Osteocyte (in vitro differentiated cells): ENCODE results near the gene POLN. TPM values are rescaled to one million over a fixed set of nuclear protein-coding genes. Genes with fewer than 3 reads are reported as not detected.
A peak's percentile ranks its signal among the peaks of the same experiment; 100 is the strongest.

Experiments
- DNase-seq: peaks from one replicate; pipeline ENCODE4 v3.0.0; 2021; ENCODE audit warnings: mixed read lengths; ENCODE audit not compliant: unreplicated experiment; ENCODE audit errors: extremely low spot score
- H3K27ac Mint-ChIP-seq: one replicate; pipeline ENCODE4 v1.8.0; 2021; ENCODE audit warnings: mild to moderate bottlenecking, mixed read lengths; ENCODE audit not compliant: unreplicated experiment
- H3K27me3 Mint-ChIP-seq: one replicate; pipeline ENCODE4 v1.8.0; 2021; ENCODE audit warnings: mixed read lengths; ENCODE audit not compliant: unreplicated experiment
- H3K36me3 Mint-ChIP-seq: one replicate; pipeline ENCODE4 v1.8.0; 2021; ENCODE audit warnings: mixed read lengths; ENCODE audit not compliant: unreplicated experiment
- H3K4me1 Mint-ChIP-seq: one replicate; pipeline ENCODE4 v1.8.0; 2021; ENCODE audit warnings: mixed read lengths; ENCODE audit not compliant: unreplicated experiment
- H3K4me3 Mint-ChIP-seq: one replicate; pipeline ENCODE4 v1.8.0; 2021; ENCODE audit warnings: mild to moderate bottlenecking, moderate library complexity, mixed read lengths; ENCODE audit not compliant: unreplicated experiment
- H3K9me3 Mint-ChIP-seq: one replicate; pipeline ENCODE4 v1.8.0; 2021; ENCODE audit warnings: mixed read lengths; ENCODE audit not compliant: unreplicated experiment
- CTCF ChIP-seq: fragments of 200-600 bp; sonication (generic); IDR thresholded peaks from 2 replicates; pipeline ENCODE4 v1.5.0; 2021; ENCODE audit warnings: antibody characterized with exemption, mild to moderate bottlenecking, moderate library complexity
- total RNA-seq: library from RNA; stranded (reverse); gene quantifications from 2 replicates; pipeline ENCODE4 v1.2.1, GENCODE V29; 2021

POLN gene
- total RNA-seq, 1 donor from 2014 or later: 4.2 TPM

GRCh38 chr4:2096073-2096609 is 145.8 kb downstream of the POLN start:
- Mint-ChIP-seq H3K9me3 (peaks cover 3% of the 10 kb centered on the region), H3K4me3 (no peak overlapping the region), H3K27ac (no peak overlapping the region), H3K36me3 (no peaks in the 10 kb centered on the region), H3K27me3 (no peaks in the 10 kb centered on the region), H3K4me1 (peaks cover 1% of the 10 kb centered on the region)
- DNase-seq: peak; percentile 80
- no peak for TF ChIP-seq CTCF

GRCh38 chr4:2095236-2096072 is 146.5 kb downstream of the POLN start:
- peak; percentile 82 for DNase-seq
- Mint-ChIP-seq H3K27ac (no peak overlapping the region), H3K4me3 (no peak overlapping the region), H3K27me3 (no peaks in the 10 kb centered on the region), H3K9me3 (peaks cover 3% of the 10 kb centered on the region), H3K36me3 (no peaks in the 10 kb centered on the region), H3K4me1 (no peaks in the 10 kb centered on the region)
- no peak for TF ChIP-seq CTCF

- H3K27me3 Mint-ChIP-seq: peaks cover 3% of the 10 kb centered on the region
- no peak overlapping the region for H3K27ac Mint-ChIP-seq
- peaks cover 3% of the 10 kb centered on the region for H3K9me3 Mint-ChIP-seq
- H3K4me3 Mint-ChIP-seq: no peak overlapping the region
- TF ChIP-seq CTCF: no peak
- H3K36me3 Mint-ChIP-seq: no peaks in the 10 kb centered on the region
- no peaks in the 10 kb centered on the region for H3K4me1 Mint-ChIP-seq
- peak; percentile 68 for DNase-seq
Measured at GRCh38 chr4:2094545-2094944, 147.4 kb downstream of the POLN start.

- TF ChIP-seq CTCF: no peak
- Mint-ChIP-seq H3K27ac (no peak overlapping the region), H3K27me3 (peaks cover 3% of the 10 kb centered on the region), H3K4me3 (no peak overlapping the region), H3K36me3 (no peaks in the 10 kb centered on the region), H3K9me3 (peaks cover 3% of the 10 kb centered on the region), H3K4me1 (no peaks in the 10 kb centered on the region)
- peak; percentile 64 for DNase-seq
Measured at GRCh38 chr4:2093265-2093664, 148.7 kb downstream of the POLN start.

- Mint-ChIP-seq H3K36me3 (no peaks in the 10 kb centered on the region), H3K4me3 (no peak overlapping the region), H3K9me3 (peaks cover 3% of the 10 kb centered on the region), H3K27me3 (peaks cover 3% of the 10 kb centered on the region), H3K27ac (no peak overlapping the region), H3K4me1 (no peaks in the 10 kb centered on the region)
- no peak for TF ChIP-seq CTCF
- DNase-seq: peak; percentile 72
Measured at GRCh38 chr4:2092669-2093053, 149.3 kb downstream of the POLN start.
